Ectodermal cell (in vitro differentiated cells): ENCODE results near the gene OSBPL5.

Source experiments
- H3K27ac ChIP-seq: 2 replicates; pipeline ENCODE4 v1.7.0; 2013; ENCODE audit warnings: mild to moderate bottlenecking, low read depth, low read length; ENCODE audit not compliant: insufficient read depth, poor library complexity, severe bottlenecking
- H3K27me3 ChIP-seq: 2 replicates; pipeline ENCODE4 v1.7.0; 2013; ENCODE audit warnings: mild to moderate bottlenecking, low read length; ENCODE audit not compliant: insufficient read depth, control insufficient read depth, poor library complexity, severe bottlenecking
- H3K36me3 ChIP-seq: one replicate; pipeline ENCODE4 v1.7.0; 2013; ENCODE audit warnings: low read length; ENCODE audit not compliant: control insufficient read depth, insufficient read depth
- H3K4me1 ChIP-seq: one replicate; pipeline ENCODE4 v1.7.0; 2013; ENCODE audit warnings: low read length; ENCODE audit not compliant: control insufficient read depth, insufficient read depth
- H3K4me3 ChIP-seq: 2 replicates; pipeline ENCODE4 v1.7.0; 2013; ENCODE audit warnings: low read depth, low read length, control low read depth; ENCODE audit not compliant: insufficient read depth
- H3K9me3 ChIP-seq: 2 replicates; pipeline ENCODE4 v1.7.0; 2013; ENCODE audit warnings: mild to moderate bottlenecking, low read length, moderate library complexity; ENCODE audit not compliant: control insufficient read depth
- WGBS, 2 experiments: methylation state at CpG; one replicate each; pipeline ENCODE4 v1.1.7; 2013; ENCODE audit warnings: missing lambda C conversion rate in 2 of 2; 5-methylcytosine and 5-hydroxymethylcytosine counted together

Gene OSBPL5

DNA sequence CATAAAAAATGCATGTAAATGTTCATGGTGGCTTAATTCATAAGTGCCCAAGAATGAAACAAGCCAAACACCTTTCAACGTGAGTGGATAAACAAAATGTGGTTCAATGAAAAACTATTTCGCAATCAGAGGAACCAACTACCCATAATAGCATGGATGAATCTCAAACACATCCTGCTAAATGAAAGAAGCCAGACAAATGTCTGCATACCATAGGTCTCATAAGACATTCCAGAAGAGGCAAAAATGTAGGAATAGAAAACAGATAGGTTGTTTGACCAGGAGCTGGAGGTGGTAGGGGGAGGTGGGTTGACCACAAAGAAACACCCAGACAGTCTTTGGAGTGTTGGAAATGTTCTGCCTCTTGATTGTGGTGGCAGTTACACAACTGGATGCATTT, 13.2 kb upstream of the OSBPL5 start:
- Histone ChIP-seq H3K4me3 (no peak overlapping the region), H3K27ac (no peak overlapping the region), H3K4me1 (no peaks in the 10 kb centered on the region), H3K36me3 (no peaks in the 10 kb centered on the region), H3K9me3 (peaks cover 5% of the 10 kb centered on the region), H3K27me3 (no peaks in the 10 kb centered on the region)
- 95 to 100% methylated on average over 2 of the region's 2 CpGs for WGBS, 2 experiments

DNA sequence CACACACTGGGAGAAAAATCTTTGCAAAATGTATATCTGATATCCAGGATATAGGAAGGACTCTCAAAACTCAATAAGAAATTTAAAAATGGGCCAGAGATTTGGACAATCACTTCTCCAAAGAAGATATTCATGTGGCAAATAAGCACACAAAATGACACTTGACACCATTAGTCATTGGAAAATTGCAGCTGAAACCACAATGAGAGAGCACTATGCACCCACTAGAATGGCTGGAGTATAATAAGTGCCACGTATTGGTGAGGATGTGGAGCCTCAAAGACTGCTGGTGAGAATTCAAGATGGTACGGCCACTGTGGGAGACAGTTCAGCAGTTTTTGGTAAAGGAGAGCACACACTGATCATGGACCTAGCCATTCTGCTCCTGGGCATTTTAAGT, 12.8 kb upstream of the OSBPL5 start:
- Histone ChIP-seq H3K27ac (no peak overlapping the region), H3K9me3 (peaks cover 5% of the 10 kb centered on the region), H3K27me3 (no peaks in the 10 kb centered on the region), H3K36me3 (no peaks in the 10 kb centered on the region), H3K4me1 (no peaks in the 10 kb centered on the region), H3K4me3 (no peak overlapping the region)
- 92 to 97% methylated on average over 2 of the region's 2 CpGs for WGBS, 2 experiments

DNA sequence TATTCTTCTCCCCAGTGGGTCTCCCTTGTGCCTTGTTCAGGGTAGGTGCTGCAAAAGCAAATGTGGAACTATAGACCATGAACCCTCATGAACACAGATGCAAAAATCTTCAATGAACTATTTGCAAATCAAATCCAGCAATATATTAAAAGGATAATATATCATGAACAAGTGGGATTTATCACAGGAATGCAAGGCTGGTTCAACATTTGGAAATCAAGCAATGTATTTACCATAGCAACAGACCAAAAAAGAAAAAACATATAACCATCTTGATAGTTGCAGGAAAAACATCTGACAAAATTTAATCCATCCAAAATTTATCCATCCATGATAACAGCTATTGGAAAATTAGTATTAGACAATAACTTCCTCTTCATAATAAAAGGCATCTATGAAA, 11.4 kb upstream of the OSBPL5 start:
- Histone ChIP-seq H3K4me1 (no peaks in the 10 kb centered on the region), H3K36me3 (no peaks in the 10 kb centered on the region), H3K9me3 (peaks cover 5% of the 10 kb centered on the region), H3K27ac (no peak overlapping the region), H3K4me3 (no peak overlapping the region), H3K27me3 (no peaks in the 10 kb centered on the region)

DNA sequence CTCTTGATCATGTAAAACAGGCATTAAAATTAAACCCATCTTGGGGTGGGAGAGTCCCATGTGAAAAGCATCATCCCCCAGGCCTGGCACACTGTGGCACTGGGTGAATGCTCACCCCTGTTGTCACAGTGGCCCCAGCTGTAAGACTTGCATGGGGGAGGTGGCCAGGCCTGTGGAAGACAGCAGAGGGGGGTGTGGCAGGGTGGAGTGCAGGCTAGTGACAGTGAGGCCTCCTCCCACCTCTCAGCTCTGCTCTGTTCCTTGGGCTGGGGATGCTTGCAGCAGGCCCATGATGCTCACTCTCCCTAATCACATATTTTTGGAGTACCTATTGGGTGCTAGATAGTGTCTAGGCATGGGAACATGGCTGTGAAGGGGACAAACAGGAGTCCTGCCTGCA, 10.1 kb upstream of the OSBPL5 start:
- Histone ChIP-seq H3K9me3 (peaks cover 5% of the 10 kb centered on the region), H3K4me1 (no peaks in the 10 kb centered on the region), H3K4me3 (no peak overlapping the region), H3K27me3 (no peaks in the 10 kb centered on the region), H3K36me3 (no peaks in the 10 kb centered on the region), H3K27ac (no peak overlapping the region)

DNA sequence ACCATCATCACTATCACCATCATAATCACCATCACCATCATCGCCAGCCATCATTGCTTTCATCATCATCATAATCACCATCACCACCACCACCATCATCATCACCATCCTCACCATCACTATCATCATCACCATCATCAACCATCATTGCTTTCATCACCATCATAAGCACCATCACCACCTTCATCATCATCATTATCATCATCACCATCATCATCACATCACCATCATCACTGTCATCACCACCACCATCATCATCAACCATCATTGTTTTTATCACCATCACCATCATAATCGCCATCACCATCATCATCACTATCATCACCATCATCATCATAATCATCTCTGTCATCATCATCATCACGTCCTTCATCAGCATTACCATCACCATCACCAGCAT, 9.3 kb upstream of the OSBPL5 start:
- peaks cover 5% of the 10 kb centered on the region for H3K9me3 ChIP-seq
- peaks cover 2% of the 10 kb centered on the region for H3K27me3 ChIP-seq
- H3K4me3 ChIP-seq, result no peak overlapping the region
- peaks cover 6% of the 10 kb centered on the region for H3K4me1 ChIP-seq
- no peak overlapping the region for H3K27ac ChIP-seq
- no peaks in the 10 kb centered on the region for H3K36me3 ChIP-seq
- 90 to 92% methylated on average over 3 of the region's 3 CpGs for WGBS, 2 experiments

DNA sequence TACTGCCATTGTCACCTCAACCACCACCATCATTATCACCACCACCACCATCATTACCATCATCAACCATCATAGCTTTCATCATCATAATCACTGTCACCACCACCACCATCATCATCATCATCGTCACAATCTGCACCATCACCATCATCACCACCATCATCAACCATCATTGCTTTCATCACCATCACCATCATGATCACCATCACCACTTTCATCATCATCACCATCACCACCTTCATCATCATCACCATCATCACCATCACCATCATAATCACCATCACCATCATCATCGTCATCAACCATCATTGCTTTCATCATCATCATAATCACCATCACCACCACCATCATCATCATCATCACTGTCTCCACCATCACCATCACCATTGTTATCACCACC, 8.7 kb upstream of the OSBPL5 start:
- WGBS, 2 experiments, result 90 to 92% methylated on average over 2 of the region's 2 CpGs
- H3K27me3 ChIP-seq, result peaks cover 7% of the 10 kb centered on the region
- H3K4me3 ChIP-seq, result no peak overlapping the region
- no peak overlapping the region for H3K27ac ChIP-seq
- H3K4me1 ChIP-seq, result peaks cover 9% of the 10 kb centered on the region
- no peaks in the 10 kb centered on the region for H3K36me3 ChIP-seq
- peaks cover 5% of the 10 kb centered on the region for H3K9me3 ChIP-seq

DNA sequence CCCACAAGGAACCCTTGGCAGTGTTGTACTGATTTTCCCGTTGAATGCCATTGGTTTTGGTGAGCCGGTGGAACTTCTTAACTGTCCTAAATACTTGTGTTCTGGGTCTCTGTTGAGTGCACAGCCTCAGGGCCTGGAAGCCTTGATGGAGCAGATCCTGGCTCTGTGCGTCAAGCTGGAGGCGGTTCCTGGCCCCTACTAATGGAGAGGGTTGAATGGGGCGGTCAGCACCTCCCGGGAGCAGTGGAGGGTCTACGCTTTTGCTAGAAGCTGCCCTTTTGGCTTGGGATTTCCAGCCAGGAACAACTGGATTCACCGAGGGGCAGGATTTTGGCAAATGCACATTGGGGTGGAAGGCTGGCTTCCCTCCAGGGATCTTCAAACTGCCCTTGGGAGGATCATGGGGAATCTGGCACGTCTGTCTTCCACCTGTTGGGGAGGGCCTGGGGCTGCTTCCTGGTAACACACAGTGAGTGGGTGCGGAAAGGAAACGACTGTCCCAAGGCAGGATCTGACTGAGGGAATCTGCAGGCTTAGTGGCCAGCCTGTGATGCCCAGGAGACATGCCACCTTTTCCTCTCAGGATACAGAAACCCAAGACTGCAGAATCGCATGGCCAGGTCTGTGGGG, 6.9 kb upstream of the OSBPL5 start:
- H3K4me3 ChIP-seq, result no peak overlapping the region
- WGBS, 2 experiments, result 89 to 91% methylated on average over 12 of the region's 12 CpGs
- H3K4me1 ChIP-seq, result peaks cover 13% of the 10 kb centered on the region
- H3K27ac ChIP-seq, result no peak overlapping the region
- H3K27me3 ChIP-seq, result peaks cover 9% of the 10 kb centered on the region
- H3K9me3 ChIP-seq, result peaks cover 5% of the 10 kb centered on the region
- H3K36me3 ChIP-seq, result no peaks in the 10 kb centered on the region

DNA sequence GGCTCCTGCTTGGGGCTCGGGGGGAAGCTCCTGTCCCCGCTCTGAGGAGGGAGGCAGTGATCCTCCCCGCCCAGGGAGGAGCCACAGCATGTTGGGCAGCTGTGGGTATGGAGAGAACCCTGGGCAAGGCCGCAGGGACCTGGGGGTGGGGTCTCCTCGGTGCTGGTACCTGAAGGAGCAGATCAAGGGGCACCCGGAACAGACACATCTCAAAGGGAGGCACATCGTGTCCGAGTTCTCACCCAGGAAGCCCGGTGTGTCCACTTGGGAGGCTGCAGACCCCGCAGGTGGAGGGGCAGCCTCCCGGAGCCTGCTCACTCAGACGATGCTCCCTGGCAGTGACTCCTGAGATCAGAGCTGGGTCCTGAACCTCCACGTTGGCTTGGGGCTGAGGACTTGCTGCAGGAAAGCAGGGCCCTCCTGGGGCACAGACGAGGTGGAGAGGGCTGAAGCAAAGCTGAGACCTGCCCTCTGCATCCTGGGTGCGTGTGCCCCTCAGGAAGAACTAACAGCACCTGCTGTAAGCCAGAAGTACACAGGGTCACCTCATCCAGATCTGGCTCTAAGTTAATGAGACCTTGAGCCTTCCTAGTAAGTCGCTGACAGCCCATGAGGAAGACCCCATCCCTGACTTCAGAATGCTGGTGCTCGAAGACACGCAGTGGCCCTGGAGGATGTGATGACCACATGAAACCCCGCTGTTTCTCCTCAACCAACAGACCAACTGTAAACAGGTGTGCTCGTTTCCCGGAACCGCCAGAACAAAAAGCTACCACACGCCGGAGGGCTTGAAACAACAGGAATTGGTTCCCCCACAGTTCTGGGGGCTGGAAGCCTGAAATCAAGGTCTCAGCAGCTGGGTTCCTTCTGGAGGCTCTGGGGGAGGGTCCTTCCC, 5.9 kb upstream of the OSBPL5 start:
- Histone ChIP-seq H3K4me3 (no peak overlapping the region), H3K4me1 (peaks cover 22% of the 10 kb centered on the region), H3K9me3 (peaks cover 5% of the 10 kb centered on the region), H3K36me3 (no peaks in the 10 kb centered on the region), H3K27me3 (peaks cover 9% of the 10 kb centered on the region), H3K27ac (no peak overlapping the region)
- WGBS, 2 experiments, result 89 to 92% methylated on average over 24 of the region's 24 CpGs

DNA sequence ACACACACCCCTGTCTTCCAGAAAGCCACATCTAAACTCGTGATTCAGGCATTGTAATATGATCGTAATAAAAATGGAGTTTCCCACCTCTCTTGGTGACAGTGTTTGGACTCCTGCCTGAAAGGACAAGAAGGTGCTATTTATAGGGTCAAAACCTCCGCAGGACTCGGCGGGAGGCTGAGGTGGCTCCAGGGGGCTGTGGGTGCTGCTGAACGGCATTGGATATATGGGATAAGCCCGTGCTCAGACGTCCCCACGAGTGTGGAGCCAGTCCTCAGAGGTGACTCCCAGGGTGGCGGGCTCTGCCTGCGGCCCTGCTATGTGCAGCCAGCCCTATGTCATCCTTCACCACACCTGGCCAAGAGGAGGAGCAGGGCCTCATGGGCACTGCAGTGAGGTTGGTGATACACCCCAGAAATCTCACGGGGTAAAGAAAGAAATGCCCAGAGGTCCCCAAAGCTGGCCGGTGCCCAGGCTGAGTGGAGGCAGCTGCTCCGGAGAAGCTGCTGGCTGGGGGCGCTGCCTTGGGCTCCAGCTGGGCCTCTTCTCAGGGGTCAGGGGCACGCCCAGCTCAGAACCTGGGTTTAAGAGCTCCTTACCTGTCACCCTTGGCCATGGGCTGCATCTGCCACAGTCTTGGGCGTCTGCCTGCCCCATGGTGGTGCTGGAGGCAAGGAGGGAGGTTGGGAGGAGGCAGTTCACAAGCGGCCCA, 5.1 kb upstream of the OSBPL5 start:
- Histone ChIP-seq H3K36me3 (no peaks in the 10 kb centered on the region), H3K27me3 (peaks cover 17% of the 10 kb centered on the region), H3K9me3 (peaks cover 3% of the 10 kb centered on the region), H3K27ac (no peak overlapping the region), H3K4me3 (no peak overlapping the region), H3K4me1 (peaks cover 27% of the 10 kb centered on the region)
- 85 to 88% methylated on average over 18 of the region's 18 CpGs for WGBS, 2 experiments
